Stimulated activated CD8-positive, alpha-beta memory T cell treated with anti-CD3 and anti-CD28 coated beads, Interleukin-2, amount 100 ng/mL, for 48 hours (primary cell): ENCODE results near the gene RADIL.
"Not testable (repeated sequence)": the region's sequence is repeated elsewhere in the genome, so short reads cannot be mapped to it uniquely, and the experiment has no call there.

Experiments used
- DNase-seq, 2 donors: peaks; one replicate each; pipeline ENCODE4 v3.0.0-alpha.2; 2020; ENCODE audit warnings: low read depth in 2 of 2

RADIL gene

GRCh38 chr7:4883372-4884144, at the start of gene RADIL:
Gene RADIL (minus strand): TSS chr7:4883716. CDS start chr7:4878139, 5,577 bp downstream.
- DNase-seq: peak; percentile 82 to 95

- DNase-seq: no peak
Observed at GRCh38 chr7:4931943-4932342, 48.4 kb upstream of the RADIL start.

GRCh38 chr7:4929005-4929404, 45.5 kb upstream of the RADIL start:
- DNase-seq: no peak

GRCh38 chr7:4928445-4928844, 44.9 kb upstream of the RADIL start:
- no peak for DNase-seq

GRCh38 chr7:4919969-4920766, 36.7 kb upstream of the RADIL start:
- DNase-seq: no peak

- no peak for DNase-seq
Observed at GRCh38 chr7:4916113-4916512, 32.6 kb upstream of the RADIL start.

GRCh38 chr7:4911111-4911828, 27.8 kb upstream of the RADIL start:
- DNase-seq: no peak

- DNase-seq: no peak
Observed at GRCh38 chr7:4906682-4907081, 23.2 kb upstream of the RADIL start.

GRCh38 chr7:4905171-4905570, 21.7 kb upstream of the RADIL start:
- DNase-seq: no peak

GRCh38 chr7:4904346-4904745, 20.8 kb upstream of the RADIL start:
- DNase-seq: no peak

- DNase-seq: no peak
Observed at GRCh38 chr7:4895766-4896165, 12.2 kb upstream of the RADIL start.

- no peak for DNase-seq
Observed at GRCh38 chr7:4894482-4894881, 11.0 kb upstream of the RADIL start.

GRCh38 chr7:4893929-4894475, 10.5 kb upstream of the RADIL start:
- DNase-seq: no peak

GRCh38 chr7:4893188-4893587, 9.7 kb upstream of the RADIL start:
- DNase-seq: not testable (repeated sequence)

- DNase-seq: not testable (repeated sequence)
Observed at GRCh38 chr7:4891522-4891921, 8.0 kb upstream of the RADIL start.

- DNase-seq: no peak
Observed at GRCh38 chr7:4889682-4890081, 6.2 kb upstream of the RADIL start.

- no peak for DNase-seq
Observed at GRCh38 chr7:4888161-4888560, 4.6 kb upstream of the RADIL start.

- DNase-seq: no peak
Observed at GRCh38 chr7:4886671-4887070, 3.2 kb upstream of the RADIL start.

- DNase-seq: no peak
Observed at GRCh38 chr7:4885317-4885807, 1.8 kb upstream of the RADIL start.

GRCh38 chr7:4884164-4884563, 648 bp upstream of the RADIL start:
- DNase-seq: no peak

GRCh38 chr7:4883033-4883371, 514 bp downstream of the RADIL start:
- DNase-seq: no peak
